Ovary (tissue), 9 donors: ENCODE measurements around the gene ZNRF1. TPM values are rescaled to one million over a fixed set of nuclear protein-coding genes. Genes with fewer than 3 reads are reported as not detected.

Source experiments
- DNase-seq, 5 donors: peaks; one replicate each; pipeline ENCODE4 v3.0.0-alpha.2; 2019 to 2020
- H3K27ac ChIP-seq, 2 donors: fragments of 200-600 bp; one replicate each; pipeline versions ENCODE4 v1.5.1 to v1.8.0; 2019 to 2022
- H3K27me3 ChIP-seq: fragments of 200-600 bp; one replicate; pipeline ENCODE4 v1.8.0; 2022
- H3K36me3 ChIP-seq: fragments of 200-600 bp; sonication (generic); one replicate; pipeline ENCODE4 v1.5.1; 2019
- H3K4me1 ChIP-seq: one replicate; pipeline ENCODE4 v1.8.1; 2013; ENCODE audit warnings: mild to moderate bottlenecking, moderate library complexity; ENCODE audit not compliant: insufficient read depth
- H3K4me3 ChIP-seq: fragments of 200-600 bp; sonication (generic); one replicate; pipeline ENCODE4 v1.5.1; 2017
- H3K9me3 ChIP-seq, 2 donors: fragments of 200-600 bp in 1 of 2; sonication (generic) in 1 of 2; one replicate each; pipeline versions ENCODE4 v1.5.1 to v1.8.1; 2013 to 2019; ENCODE audit warnings: mild to moderate bottlenecking in 1 of 2, moderate library complexity in 1 of 2
- EP300 ChIP-seq: sonication (generic); formaldehyde crosslinking; IDR thresholded peaks from one replicate; pipeline ENCODE4 v1.6.1; 2017; ENCODE audit warnings: antibody characterized with exemption
- POLR2A ChIP-seq: fragments of 450-650 bp; IDR thresholded peaks from one replicate; pipeline ENCODE4 v1.6.1; 2017; ENCODE audit warnings: antibody characterized with exemption, mild to moderate bottlenecking, moderate library complexity
- WGBS, 3 donors: extraction: QIAGEN DNeasy Blood & Tissue Kit in 1 of 3; methylation state at CpG; one replicate each; pipeline versions ENCODE4 v1.1.5 to v1.1.7; 2013 to 2017; 5-methylcytosine and 5-hydroxymethylcytosine counted together
- intact Hi-C, 4 donors: fragments of 100-400 bp; cut with DNase I; formaldehyde crosslinking; loops; one replicate each; pipeline versions ENCODE4 v1.11.0 to v1.15.1; 2022 to 2023
- polyA plus RNA-seq, 2 donors: library from polyadenylated mRNA; stranded (reverse); fragments of 200-250 nt in 1 of 2; fragments of 350-450 nt in 1 of 2; fragmentation: Illumina TruSeq in 1 of 2; extraction: RNeasy Lipid Tissue Mini Kit (QIAGEN cat#74804) in 1 of 2; gene quantifications; one replicate each; pipeline ENCODE4 v1.2.3, GENCODE V29; 2013 to 2014
- total RNA-seq, 7 donors: library from RNA; depleted of rRNA in 2 of 7; stranded (reverse); fragments of >200 nt in 2 of 7; fragmentation: NEBNext Ultra II Directional in 3 of 7; extraction: Animal tissue kit (Norgen Biotek cat#: 25700) in 3 of 7; gene quantifications; one replicate each; pipeline versions ENCODE4 v1.1.0 to v1.2.4, GENCODE V29; 2016 to 2023
- TF ChIP-seq, protein P1 (sequence below), 3 donors: fragments of 450-650 bp in 2 of 3; fragments of 200-600 bp in 1 of 3; IDR thresholded peaks; one replicate each; pipeline versions ENCODE4 v1.5.1 to v1.8.0; 2016 to 2022; ENCODE audit warnings: antibody characterized with exemption in 3 of 3, mild to moderate bottlenecking in 1 of 3
- donor health status: DM: no; HTN: no; CAD: no; lungs with moderate emphysema.
- donor health status: DM: no; HTN: no; CAD: no.
- donor health status: Bipolar disorder and iron deficiency.
- donor health status: DM: yes; HTN: yes; CAD: no.
- donor health status: DM: no; HTN: no; CAD: no.
- donor health status: DM: yes; HTN: yes; CAD: no.

ZNRF1 gene
- total and polyA plus RNA-seq, 9 donors: 10.8 to 27.9 (median 24.3) TPM

GRCh38 chr16:75086688-75087374 lies 88.0 kb downstream of the ZNRF1 start:
- 78 to 83% (median 82%) methylated on average over 10 of the region's 10 CpGs for WGBS, 3 donors
- Histone ChIP-seq H3K27ac (peak overlapping the region in 1 of 2 donors; percentile 17), H3K9me3 (no peaks in the 10 kb centered on the region), H3K4me3 (no peak overlapping the region), H3K27me3 (no peaks in the 10 kb centered on the region), H3K4me1 (peaks cover 14% of the 10 kb centered on the region), H3K36me3 (no peaks in the 10 kb centered on the region)
- TF ChIP-seq, protein P1, sequence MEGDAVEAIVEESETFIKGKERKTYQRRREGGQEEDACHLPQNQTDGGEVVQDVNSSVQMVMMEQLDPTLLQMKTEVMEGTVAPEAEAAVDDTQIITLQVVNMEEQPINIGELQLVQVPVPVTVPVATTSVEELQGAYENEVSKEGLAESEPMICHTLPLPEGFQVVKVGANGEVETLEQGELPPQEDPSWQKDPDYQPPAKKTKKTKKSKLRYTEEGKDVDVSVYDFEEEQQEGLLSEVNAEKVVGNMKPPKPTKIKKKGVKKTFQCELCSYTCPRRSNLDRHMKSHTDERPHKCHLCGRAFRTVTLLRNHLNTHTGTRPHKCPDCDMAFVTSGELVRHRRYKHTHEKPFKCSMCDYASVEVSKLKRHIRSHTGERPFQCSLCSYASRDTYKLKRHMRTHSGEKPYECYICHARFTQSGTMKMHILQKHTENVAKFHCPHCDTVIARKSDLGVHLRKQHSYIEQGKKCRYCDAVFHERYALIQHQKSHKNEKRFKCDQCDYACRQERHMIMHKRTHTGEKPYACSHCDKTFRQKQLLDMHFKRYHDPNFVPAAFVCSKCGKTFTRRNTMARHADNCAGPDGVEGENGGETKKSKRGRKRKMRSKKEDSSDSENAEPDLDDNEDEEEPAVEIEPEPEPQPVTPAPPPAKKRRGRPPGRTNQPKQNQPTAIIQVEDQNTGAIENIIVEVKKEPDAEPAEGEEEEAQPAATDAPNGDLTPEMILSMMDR (IDR thresholded peaks at IDR 0.05): no peak
- TF ChIP-seq EP300: no peak
- no peak for TF ChIP-seq POLR2A
- DNase-seq: no peak
- intact Hi-C loops: no loop called here

- peaks cover 14% of the 10 kb centered on the region for H3K4me1 ChIP-seq
- peak in 2 of 5 donors; percentile 24 to 41 for DNase-seq
- WGBS, 3 donors: 17 to 29% (median 27%) methylated on average over 10 of the region's 10 CpGs
- H3K27me3 ChIP-seq: no peaks in the 10 kb centered on the region
- H3K9me3 ChIP-seq: no peaks in the 10 kb centered on the region
- H3K27ac ChIP-seq: peak overlapping the region in 1 of 2 donors; percentile 17
- no peak overlapping the region for H3K4me3 ChIP-seq
- H3K36me3 ChIP-seq: no peaks in the 10 kb centered on the region
- intact Hi-C loops: no loop called here
- no peak for TF ChIP-seq EP300
- TF ChIP-seq POLR2A: no peak
- TF ChIP-seq, protein P1 (IDR thresholded peaks at IDR 0.05): no peak
Measured at GRCh38 chr16:75087375-75087979, 88.7 kb downstream of the ZNRF1 start.

- H3K27me3 ChIP-seq: no peaks in the 10 kb centered on the region
- H3K27ac ChIP-seq: peak overlapping the region in 1 of 2 donors; percentile 17
- no peaks in the 10 kb centered on the region for H3K9me3 ChIP-seq
- intact Hi-C loops: no loop called here
- H3K36me3 ChIP-seq: no peaks in the 10 kb centered on the region
- peaks cover 14% of the 10 kb centered on the region for H3K4me1 ChIP-seq
- 56 to 63% (median 58%) methylated on average over 3 of the region's 3 CpGs for WGBS, 3 donors
- no peak for TF ChIP-seq POLR2A
- no peak overlapping the region for H3K4me3 ChIP-seq
- DNase-seq: no peak
Measured at GRCh38 chr16:75088216-75088615, 89.4 kb downstream of the ZNRF1 start.

DNA sequence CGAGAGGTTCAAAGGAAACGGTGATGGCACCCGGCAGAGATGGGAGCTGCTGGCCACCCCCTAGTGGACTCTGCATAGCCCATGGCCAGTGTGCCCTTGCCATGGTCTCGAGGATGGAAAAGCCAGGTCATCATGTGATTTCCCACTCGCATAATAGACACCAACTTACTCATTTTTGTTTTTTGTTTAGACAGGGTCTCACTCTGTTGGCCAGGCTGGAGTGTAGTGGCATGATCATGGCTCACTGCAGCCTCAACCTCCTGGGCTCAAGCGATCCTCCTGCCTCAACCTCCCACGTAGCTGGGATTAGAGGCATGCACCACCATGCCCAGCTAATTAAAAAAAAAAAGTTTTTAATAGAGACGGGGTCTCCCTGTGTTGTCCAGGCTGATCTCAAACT lies 90.1 kb downstream of the ZNRF1 start:
- 83 to 86% (median 85%) methylated on average over 8 of the region's 8 CpGs for WGBS, 3 donors

More for the DNA sequence above, 90.1 kb downstream of the ZNRF1 start:
- no peaks in the 10 kb centered on the region for H3K9me3 ChIP-seq
- H3K4me1 ChIP-seq: peaks cover 14% of the 10 kb centered on the region
- no peak for DNase-seq
- H3K27ac ChIP-seq: no peak overlapping the region
- no peak overlapping the region for H3K4me3 ChIP-seq
- intact Hi-C loops: no loop called here
- no peaks in the 10 kb centered on the region for H3K27me3 ChIP-seq
- TF ChIP-seq EP300: no peak
- no peak for TF ChIP-seq POLR2A
- TF ChIP-seq, protein P1 (IDR thresholded peaks at IDR 0.05): no peak
- H3K36me3 ChIP-seq: no peaks in the 10 kb centered on the region
